ENCODE data around the gene NCCRP1.

NCCRP1 gene

DNA sequence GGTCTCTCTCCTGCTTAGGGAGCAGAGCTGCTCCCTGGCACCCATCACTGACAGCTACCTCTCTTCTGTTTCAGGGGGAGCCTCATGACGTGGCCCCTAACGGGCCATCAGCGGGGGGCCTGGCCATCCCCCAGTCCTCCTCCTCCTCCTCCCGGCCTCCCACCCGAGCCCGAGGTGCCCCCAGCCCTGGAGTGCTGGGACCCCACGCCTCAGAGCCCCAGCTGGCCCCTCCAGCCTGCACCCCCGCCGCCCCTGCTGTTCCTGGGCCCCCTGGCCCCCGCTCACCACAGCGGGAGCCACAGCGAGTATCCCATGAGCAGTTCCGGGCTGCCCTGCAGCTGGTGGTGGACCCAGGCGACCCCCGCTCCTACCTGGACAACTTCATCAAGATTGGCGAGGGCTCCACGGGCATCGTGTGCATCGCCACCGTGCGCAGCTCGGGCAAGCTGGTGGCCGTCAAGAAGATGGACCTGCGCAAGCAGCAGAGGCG, 23.2 kb upstream of the NCCRP1 start:
- TF ChIP-seq, protein P1, sequence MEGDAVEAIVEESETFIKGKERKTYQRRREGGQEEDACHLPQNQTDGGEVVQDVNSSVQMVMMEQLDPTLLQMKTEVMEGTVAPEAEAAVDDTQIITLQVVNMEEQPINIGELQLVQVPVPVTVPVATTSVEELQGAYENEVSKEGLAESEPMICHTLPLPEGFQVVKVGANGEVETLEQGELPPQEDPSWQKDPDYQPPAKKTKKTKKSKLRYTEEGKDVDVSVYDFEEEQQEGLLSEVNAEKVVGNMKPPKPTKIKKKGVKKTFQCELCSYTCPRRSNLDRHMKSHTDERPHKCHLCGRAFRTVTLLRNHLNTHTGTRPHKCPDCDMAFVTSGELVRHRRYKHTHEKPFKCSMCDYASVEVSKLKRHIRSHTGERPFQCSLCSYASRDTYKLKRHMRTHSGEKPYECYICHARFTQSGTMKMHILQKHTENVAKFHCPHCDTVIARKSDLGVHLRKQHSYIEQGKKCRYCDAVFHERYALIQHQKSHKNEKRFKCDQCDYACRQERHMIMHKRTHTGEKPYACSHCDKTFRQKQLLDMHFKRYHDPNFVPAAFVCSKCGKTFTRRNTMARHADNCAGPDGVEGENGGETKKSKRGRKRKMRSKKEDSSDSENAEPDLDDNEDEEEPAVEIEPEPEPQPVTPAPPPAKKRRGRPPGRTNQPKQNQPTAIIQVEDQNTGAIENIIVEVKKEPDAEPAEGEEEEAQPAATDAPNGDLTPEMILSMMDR (IDR thresholded peaks at IDR 0.05), result no peak

DNA sequence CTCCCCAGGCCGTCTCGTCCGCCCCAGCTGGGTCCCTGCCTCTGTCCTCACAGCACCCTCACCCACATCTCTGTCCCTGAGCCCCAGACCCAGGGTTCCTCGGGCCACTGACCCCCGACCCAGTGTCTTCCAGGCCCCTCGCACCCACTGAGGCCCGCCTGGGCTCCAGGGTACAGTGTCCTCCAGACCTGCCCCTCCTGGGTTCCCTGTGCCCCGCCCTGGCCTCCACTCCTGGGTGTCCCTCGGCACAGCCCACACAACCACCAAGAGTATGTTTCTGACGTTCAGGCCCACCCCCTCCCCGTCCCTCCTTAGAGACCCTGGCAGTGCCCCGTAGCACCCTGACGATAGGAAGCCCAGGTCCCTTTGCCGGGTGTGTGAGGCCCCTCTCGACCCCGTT, 22.6 kb upstream of the NCCRP1 start:
- TF ChIP-seq, protein P1 (IDR thresholded peaks at IDR 0.05), result no peak

DNA sequence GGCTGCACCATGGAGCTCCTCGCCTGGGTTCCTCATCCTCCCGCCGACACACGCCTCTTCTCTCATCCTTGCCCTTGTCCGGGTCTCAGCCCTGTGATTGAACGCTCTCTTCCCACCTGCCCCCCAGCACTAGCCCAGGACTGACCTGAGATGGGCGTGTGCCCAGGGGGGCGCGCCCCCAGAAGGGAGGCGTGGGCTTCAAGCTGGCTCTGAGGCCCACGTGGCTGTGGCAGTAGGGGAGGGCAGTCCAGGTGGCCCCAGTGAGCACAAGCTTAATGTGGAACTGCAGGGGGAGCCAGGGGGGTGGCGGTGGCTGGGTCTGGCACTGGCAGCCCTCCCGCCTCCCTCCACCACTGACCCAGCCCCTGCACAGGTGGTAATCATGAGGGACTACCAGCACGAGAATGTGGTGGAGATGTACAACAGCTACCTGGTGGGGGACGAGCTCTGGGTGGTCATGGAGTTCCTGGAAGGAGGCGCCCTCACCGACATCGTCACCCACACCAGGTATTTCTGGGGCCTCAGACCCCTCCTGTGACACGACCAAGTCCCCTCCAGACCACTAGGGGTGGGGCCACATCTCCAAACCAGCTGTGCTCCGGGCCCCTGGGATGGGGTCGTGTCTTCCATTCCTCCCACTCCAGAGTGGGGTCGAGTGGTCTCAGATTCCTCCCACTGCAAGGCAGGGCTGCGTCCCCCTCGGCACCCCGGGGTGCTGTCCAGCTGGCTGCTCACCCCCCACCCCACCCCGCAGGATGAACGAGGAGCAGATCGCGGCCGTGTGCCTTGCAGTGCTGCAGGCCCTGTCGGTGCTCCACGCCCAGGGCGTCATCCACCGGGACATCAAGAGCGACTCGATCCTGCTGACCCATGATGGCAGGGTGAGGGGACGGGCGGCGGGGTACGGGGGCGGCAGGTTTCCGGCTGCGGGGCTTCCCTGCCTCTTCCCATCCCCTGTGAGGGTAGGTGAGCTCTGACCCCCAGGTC, 21.9 kb upstream of the NCCRP1 start:
- TF ChIP-seq, protein P1 (IDR thresholded peaks at IDR 0.05), result no peak

DNA sequence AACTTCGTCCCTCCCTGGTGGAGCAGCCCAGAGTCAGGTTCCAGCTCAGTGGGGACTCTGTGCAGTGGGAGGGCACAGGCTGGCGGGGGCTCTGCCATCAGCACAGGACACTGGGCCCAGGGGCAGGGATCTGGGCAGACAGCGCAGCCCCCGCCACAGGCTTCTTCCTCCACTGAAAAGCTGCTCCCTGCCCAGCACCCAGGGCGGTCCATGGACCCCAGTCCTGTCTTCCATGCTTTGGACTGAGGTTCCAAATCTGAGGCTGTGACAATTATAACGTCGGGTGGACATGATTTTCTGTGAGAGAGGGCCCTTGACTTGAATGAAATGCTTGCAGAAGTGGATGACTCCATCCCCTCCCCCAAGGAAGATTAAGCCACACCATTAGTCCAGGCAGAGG, 21.2 kb upstream of the NCCRP1 start:
- TF ChIP-seq, protein P1 (IDR thresholded peaks at IDR 0.05), result no peak

DNA sequence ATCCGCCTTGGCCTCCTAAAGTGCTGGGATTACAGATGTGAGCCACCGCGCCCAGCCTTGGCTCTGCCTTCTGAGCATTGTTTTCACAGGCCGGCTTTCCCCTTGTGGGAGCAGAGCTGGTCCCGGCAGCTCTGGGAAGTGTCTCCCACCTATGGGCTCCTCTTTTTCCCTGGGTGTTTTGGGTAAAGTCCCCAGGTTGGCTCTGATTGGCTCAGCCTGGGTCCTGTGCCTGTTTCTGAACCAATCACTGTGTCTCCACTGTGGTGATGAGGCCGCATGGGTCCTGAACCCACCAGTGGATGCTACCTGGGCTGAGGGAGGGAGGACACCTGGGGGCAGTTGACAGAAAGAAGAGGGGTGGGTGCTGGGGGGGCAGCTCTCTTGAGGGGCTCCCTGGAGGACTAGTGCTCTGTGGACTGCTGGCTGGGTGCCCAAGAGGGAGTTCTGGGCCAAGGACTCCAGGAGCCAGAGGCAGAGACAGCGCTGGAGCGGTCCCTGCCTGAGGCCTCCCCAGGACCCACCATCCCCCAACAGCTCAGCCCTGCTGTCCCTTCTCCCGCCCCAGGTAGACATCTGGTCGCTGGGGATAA, 19.6 kb upstream of the NCCRP1 start:
- TF ChIP-seq, protein P1 (IDR thresholded peaks at IDR 0.05), result no peak

DNA sequence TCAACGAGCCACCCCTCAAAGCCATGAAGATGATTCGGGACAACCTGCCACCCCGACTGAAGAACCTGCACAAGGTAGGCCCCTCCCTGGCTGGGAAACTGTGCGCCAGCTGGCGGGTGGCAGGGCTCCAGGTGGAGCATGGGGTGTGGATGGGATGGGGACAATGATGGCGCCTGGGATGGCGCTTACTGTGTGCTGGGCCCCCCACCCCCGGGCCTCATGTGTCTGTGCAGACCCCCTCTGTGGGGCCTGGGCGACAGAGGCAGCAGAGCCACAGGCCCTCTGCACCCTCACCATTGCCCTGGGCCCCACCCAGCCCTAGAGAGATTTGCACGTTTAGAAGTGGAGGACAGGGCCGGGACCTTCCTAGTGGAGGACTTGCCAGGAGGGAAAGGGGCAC, 19.0 kb upstream of the NCCRP1 start:
- TF ChIP-seq, protein P1 (IDR thresholded peaks at IDR 0.05), result no peak

DNA sequence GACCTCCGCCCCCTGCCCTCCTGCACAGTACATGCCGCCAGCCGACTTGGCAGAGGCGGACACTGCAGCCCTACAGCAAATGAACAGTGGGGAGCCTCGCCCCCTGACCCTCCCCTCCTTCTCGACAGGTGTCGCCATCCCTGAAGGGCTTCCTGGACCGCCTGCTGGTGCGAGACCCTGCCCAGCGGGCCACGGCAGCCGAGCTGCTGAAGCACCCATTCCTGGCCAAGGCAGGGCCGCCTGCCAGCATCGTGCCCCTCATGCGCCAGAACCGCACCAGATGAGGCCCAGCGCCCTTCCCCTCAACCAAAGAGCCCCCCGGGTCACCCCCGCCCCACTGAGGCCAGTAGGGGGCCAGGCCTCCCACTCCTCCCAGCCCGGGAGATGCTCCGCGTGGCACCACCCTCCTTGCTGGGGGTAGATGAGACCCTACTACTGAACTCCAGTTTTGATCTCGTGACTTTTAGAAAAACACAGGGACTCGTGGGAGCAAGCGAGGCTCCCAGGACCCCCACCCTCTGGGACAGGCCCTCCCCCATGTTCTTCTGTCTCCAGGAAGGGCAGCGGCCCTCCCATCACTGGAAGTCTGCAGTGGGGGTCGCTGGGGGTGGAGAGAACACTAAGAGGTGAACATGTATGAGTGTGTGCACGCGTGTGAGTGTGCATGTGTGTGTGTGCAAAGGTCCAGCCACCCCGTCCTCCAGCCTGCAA, 18.3 kb upstream of the NCCRP1 start:
- TF ChIP-seq, protein P1 (IDR thresholded peaks at IDR 0.05), result no peak
